OCI-LY7 (cell line): Measurements from ENCODE around the gene SYT7.

ENCODE experiments used
- CTCF ChIP-seq: fragments of 200-600 bp; sonication (generic); conservative IDR thresholded peaks from 2 replicates; pipeline ENCODE4 v1.5.1; 2014; ENCODE audit warnings: mild to moderate bottlenecking, antibody characterized with exemption, low read length, moderate library complexity, mixed read lengths
- EZH2phosphoT487 ChIP-seq: fragments of 200-600 bp; sonication (generic); IDR thresholded peaks from 2 replicates; pipeline ENCODE4 v1.6.1; 2018; ENCODE audit warnings: low read depth, borderline replicate concordance, mild to moderate bottlenecking, mixed run types, antibody characterized with exemption, low read length, moderate library complexity, mixed read lengths

GRCh38 chr11:61560751-61561150, 20.1 kb downstream of the SYT7 start:
- TF ChIP-seq EZH2phosphoT487 (no peak), CTCF (no peak)
